DOHH2 (cell line): Measurements from ENCODE around the gene BMP7.

Experiments
- EZH2phosphoT487 ChIP-seq: fragments of 200-600 bp; sonication (generic); IDR thresholded peaks from 2 replicates; pipeline ENCODE4 v1.6.1; 2017; ENCODE audit warnings: borderline replicate concordance, mild to moderate bottlenecking, antibody characterized with exemption, low read length, moderate library complexity, mixed read lengths
- TF ChIP-seq, protein P1 (sequence below): fragments of 200-600 bp; sonication (generic); IDR thresholded peaks from one replicate; pipeline ENCODE4 v1.5.1; 2014; ENCODE audit warnings: antibody characterized with exemption, mild to moderate bottlenecking, low read depth, low read length; ENCODE audit not compliant: poor library complexity, severe bottlenecking

DNA sequence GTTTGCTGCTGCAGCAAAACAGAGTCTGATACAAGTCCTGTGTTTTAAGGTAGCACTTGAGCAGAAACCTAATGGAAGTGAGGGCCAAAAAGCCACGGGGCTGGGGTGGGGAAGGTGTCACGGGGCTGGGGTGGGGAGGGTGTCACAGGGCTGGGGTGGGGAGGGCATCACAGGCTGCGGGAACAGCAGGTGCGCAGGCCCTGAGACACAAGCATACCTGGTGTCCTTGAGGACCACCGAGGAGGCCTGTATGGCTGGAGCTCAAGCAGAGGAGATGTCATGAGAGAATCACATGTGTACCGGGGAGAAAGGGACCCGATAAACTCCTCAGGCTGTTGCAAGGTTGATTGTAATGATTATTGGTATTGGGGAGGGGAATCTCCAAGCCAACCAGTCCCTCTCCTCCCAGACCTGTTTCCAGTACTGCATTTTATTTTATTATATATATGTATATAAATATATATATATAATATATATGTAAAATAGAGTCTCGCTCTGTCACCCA, 49.6 kb upstream of the BMP7 start:
- TF ChIP-seq, protein P1, sequence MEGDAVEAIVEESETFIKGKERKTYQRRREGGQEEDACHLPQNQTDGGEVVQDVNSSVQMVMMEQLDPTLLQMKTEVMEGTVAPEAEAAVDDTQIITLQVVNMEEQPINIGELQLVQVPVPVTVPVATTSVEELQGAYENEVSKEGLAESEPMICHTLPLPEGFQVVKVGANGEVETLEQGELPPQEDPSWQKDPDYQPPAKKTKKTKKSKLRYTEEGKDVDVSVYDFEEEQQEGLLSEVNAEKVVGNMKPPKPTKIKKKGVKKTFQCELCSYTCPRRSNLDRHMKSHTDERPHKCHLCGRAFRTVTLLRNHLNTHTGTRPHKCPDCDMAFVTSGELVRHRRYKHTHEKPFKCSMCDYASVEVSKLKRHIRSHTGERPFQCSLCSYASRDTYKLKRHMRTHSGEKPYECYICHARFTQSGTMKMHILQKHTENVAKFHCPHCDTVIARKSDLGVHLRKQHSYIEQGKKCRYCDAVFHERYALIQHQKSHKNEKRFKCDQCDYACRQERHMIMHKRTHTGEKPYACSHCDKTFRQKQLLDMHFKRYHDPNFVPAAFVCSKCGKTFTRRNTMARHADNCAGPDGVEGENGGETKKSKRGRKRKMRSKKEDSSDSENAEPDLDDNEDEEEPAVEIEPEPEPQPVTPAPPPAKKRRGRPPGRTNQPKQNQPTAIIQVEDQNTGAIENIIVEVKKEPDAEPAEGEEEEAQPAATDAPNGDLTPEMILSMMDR: no peak
- no peak for TF ChIP-seq EZH2phosphoT487
